ENCODE results near the gene SMAD6. TPM values are rescaled to one million over a fixed set of nuclear protein-coding genes. Genes with fewer than 3 reads are reported as not detected.

Gene SMAD6
- total RNA-seq, 1 donor from 2014 or later = 2.7 TPM

GRCh38 chr15:66658044-66658443, 44.0 kb upstream of the SMAD6 start:
- no peak for DNase-seq (ENCODE audit: low read depth)
- no peak overlapping the region for H3K4me2 ChIP-seq (ENCODE audit: low read length)

GRCh38 chr15:66658855-66659254, 43.2 kb upstream of the SMAD6 start:
- H3K4me3 ChIP-seq (ENCODE audit: insufficient read depth, low read depth, low read length) = no peak overlapping the region
- H3K4me2 ChIP-seq (ENCODE audit: low read length) = no peak overlapping the region
- FAIRE-seq (no peak), DNase-seq (ENCODE audit: low read depth) (no peak)
- no peak overlapping the region for H3K27ac ChIP-seq (ENCODE audit: low read depth, low read length)
- H3K79me2 ChIP-seq (ENCODE audit: insufficient read depth, low read length) = no peaks in the 10 kb centered on the region
- H3K9ac ChIP-seq (ENCODE audit: low read length) = no peak overlapping the region
- Mint-ChIP-seq H3K4me1 (ENCODE audit: low read depth, unreplicated experiment) (peaks cover 4% of the 10 kb centered on the region), H3K9me3 (ENCODE audit: unreplicated experiment) (no peaks in the 10 kb centered on the region), H3K27me3 (ENCODE audit: low read depth, unreplicated experiment) (peaks cover 13% of the 10 kb centered on the region), H3K4me3 (ENCODE audit: unreplicated experiment) (no peak overlapping the region), H3K27ac (ENCODE audit: unreplicated experiment) (no peak overlapping the region), H3K36me3 (ENCODE audit: low read depth, unreplicated experiment) (no peaks in the 10 kb centered on the region)
- no peak for TF ChIP-seq EZH2 (IDR thresholded peaks at IDR 0.05; ENCODE audit: insufficient read depth, low read length)
- TF ChIP-seq CTCF (IDR thresholded peaks at IDR 0.05; ENCODE audit: insufficient read depth, low read depth, low read length) = no peak
- H3K9me3 ChIP-seq (ENCODE audit: insufficient read depth, low read depth, low read length) = no peaks in the 10 kb centered on the region
- no peaks in the 10 kb centered on the region for H3K27me3 ChIP-seq (ENCODE audit: insufficient read depth, low read length)
- no peaks in the 10 kb centered on the region for H4K20me1 ChIP-seq (ENCODE audit: insufficient read depth, low read length)
- no peak overlapping the region for H2AFZ ChIP-seq (ENCODE audit: low read depth, low read length)
- H3K4me1 ChIP-seq (ENCODE audit: insufficient read depth, low read length) = no peaks in the 10 kb centered on the region
- H3K36me3 ChIP-seq (ENCODE audit: insufficient read depth, low read length) = no peaks in the 10 kb centered on the region

More at GRCh38 chr15:66658044-66658443, 44.0 kb upstream of the SMAD6 start:
- H3K4me3 ChIP-seq (ENCODE audit: insufficient read depth, low read depth, low read length) = no peak overlapping the region
- no peaks in the 10 kb centered on the region for H3K79me2 ChIP-seq (ENCODE audit: insufficient read depth, low read length)
- no peaks in the 10 kb centered on the region for H3K4me1 ChIP-seq (ENCODE audit: insufficient read depth, low read length)
- Mint-ChIP-seq H3K27me3 (ENCODE audit: low read depth, unreplicated experiment) (peaks cover 20% of the 10 kb centered on the region), H3K4me1 (ENCODE audit: low read depth, unreplicated experiment) (peaks cover 4% of the 10 kb centered on the region), H3K9me3 (ENCODE audit: unreplicated experiment) (no peaks in the 10 kb centered on the region), H3K27ac (ENCODE audit: unreplicated experiment) (no peak overlapping the region), H3K4me3 (ENCODE audit: unreplicated experiment) (no peak overlapping the region), H3K36me3 (ENCODE audit: low read depth, unreplicated experiment) (no peaks in the 10 kb centered on the region)
- H3K27me3 ChIP-seq (ENCODE audit: insufficient read depth, low read length) = no peaks in the 10 kb centered on the region
- no peak for FAIRE-seq
- TF ChIP-seq EZH2 (IDR thresholded peaks at IDR 0.05; ENCODE audit: insufficient read depth, low read length) (no peak), CTCF (IDR thresholded peaks at IDR 0.05; ENCODE audit: insufficient read depth, low read depth, low read length) (no peak)
- no peak overlapping the region for H3K9ac ChIP-seq (ENCODE audit: low read length)
- no peaks in the 10 kb centered on the region for H3K36me3 ChIP-seq (ENCODE audit: insufficient read depth, low read length)
- H4K20me1 ChIP-seq (ENCODE audit: insufficient read depth, low read length) = no peaks in the 10 kb centered on the region
- H3K9me3 ChIP-seq (ENCODE audit: insufficient read depth, low read depth, low read length) = no peaks in the 10 kb centered on the region
- no peak overlapping the region for H3K27ac ChIP-seq (ENCODE audit: low read depth, low read length)
- H2AFZ ChIP-seq (ENCODE audit: low read depth, low read length) = no peak overlapping the region

- H3K27ac Mint-ChIP-seq (ENCODE audit: unreplicated experiment) = no peak overlapping the region
- no peaks in the 10 kb centered on the region for H3K27me3 ChIP-seq (ENCODE audit: insufficient read depth, low read length)
- no peaks in the 10 kb centered on the region for H4K20me1 ChIP-seq (ENCODE audit: insufficient read depth, low read length)
- no peaks in the 10 kb centered on the region for H3K36me3 ChIP-seq (ENCODE audit: insufficient read depth, low read length)
- no peak for DNase-seq (ENCODE audit: low read depth)
- no peak overlapping the region for H3K4me3 ChIP-seq (ENCODE audit: insufficient read depth, low read depth, low read length)
- no peaks in the 10 kb centered on the region for H3K9me3 ChIP-seq (ENCODE audit: insufficient read depth, low read depth, low read length)
- H3K4me3 Mint-ChIP-seq (ENCODE audit: unreplicated experiment) = no peak overlapping the region
- H3K4me1 Mint-ChIP-seq (ENCODE audit: low read depth, unreplicated experiment) = peaks cover 4% of the 10 kb centered on the region
- no peaks in the 10 kb centered on the region for H3K4me1 ChIP-seq (ENCODE audit: insufficient read depth, low read length)
- H3K79me2 ChIP-seq (ENCODE audit: insufficient read depth, low read length) = no peaks in the 10 kb centered on the region
- no peak overlapping the region for H3K9ac ChIP-seq (ENCODE audit: low read length)
- no peaks in the 10 kb centered on the region for H3K9me3 Mint-ChIP-seq (ENCODE audit: unreplicated experiment)
- H3K36me3 Mint-ChIP-seq (ENCODE audit: low read depth, unreplicated experiment) = no peaks in the 10 kb centered on the region
- TF ChIP-seq CTCF (IDR thresholded peaks at IDR 0.05; ENCODE audit: insufficient read depth, low read depth, low read length) = no peak
- no peak for TF ChIP-seq EZH2 (IDR thresholded peaks at IDR 0.05; ENCODE audit: insufficient read depth, low read length)
- H3K4me2 ChIP-seq (ENCODE audit: low read length) = no peak overlapping the region
- H3K27me3 Mint-ChIP-seq (ENCODE audit: low read depth, unreplicated experiment) = peaks cover 8% of the 10 kb centered on the region
- no peak overlapping the region for H3K27ac ChIP-seq (ENCODE audit: low read depth, low read length)
- no peak overlapping the region for H2AFZ ChIP-seq (ENCODE audit: low read depth, low read length)
- FAIRE-seq = no peak
These were observed 42.7 kb upstream of the SMAD6 start for GRCh38 chr15:66659384-66659783.

Data from astrocyte (in vitro differentiated cells and primary cell).